Activated CD8-positive, alpha-beta memory T cell treated with anti-CD3 and anti-CD28 coated beads, Interleukin-2, amount 10 ng/mL, durations not matched to agents 7 days and 5 days (primary cell): ENCODE measurements around the gene GOLGA8B. TPM values are rescaled to one million over a fixed set of nuclear protein-coding genes. Genes with fewer than 3 reads are reported as not detected.
A peak's percentile ranks its signal among the peaks of the same experiment; 100 is the strongest.
"Not testable (repeated sequence)": the region's sequence is repeated elsewhere in the genome, so short reads cannot be mapped to it uniquely, and the experiment has no call there.

ENCODE experiments used
- ATAC-seq: fragments of 150-1000 bp; cut with Tn5 transposase; one replicate; pipeline ENCODE4 v1.10.0; 2021; ENCODE audit warnings: moderate library complexity
- CTCF ChIA-PET: fragments of 350-600 bp; sonication (Branson Sonifier 250); formaldehyde crosslinking; loops from one replicate; lab custom pipeline; 2021; ENCODE audit warnings: antibody characterized with exemption; lab: Charles Lee
- DNase-seq: peaks from one replicate; pipeline ENCODE4 v3.0.0-alpha.2; 2020
- H3K27ac Mint-ChIP-seq: one replicate; pipeline ENCODE4 v1.8.0; 2021; ENCODE audit warnings: mild to moderate bottlenecking, mixed read lengths
- H3K27me3 Mint-ChIP-seq: one replicate; pipeline ENCODE4 v1.8.0; 2021; ENCODE audit warnings: mixed read lengths
- H3K36me3 Mint-ChIP-seq: one replicate; pipeline ENCODE4 v1.8.0; 2021; ENCODE audit warnings: mild to moderate bottlenecking, mixed read lengths
- H3K4me1 Mint-ChIP-seq: one replicate; pipeline ENCODE4 v1.8.0; 2021; ENCODE audit warnings: mixed read lengths
- H3K4me3 Mint-ChIP-seq: one replicate; pipeline ENCODE4 v1.8.0; 2021; ENCODE audit warnings: mild to moderate bottlenecking, moderate library complexity, mixed read lengths
- H3K9me3 Mint-ChIP-seq: one replicate; pipeline ENCODE4 v1.8.0; 2022; ENCODE audit warnings: low read depth, mixed read lengths
- total RNA-seq, 2 experiments: library from RNA; stranded (reverse); gene quantifications; one replicate each; pipeline ENCODE4 v1.2.3, GENCODE V29; 2021

Gene GOLGA8B
- total RNA-seq, 2 experiments from 2014 or later, result 278 to 372 TPM

DNA sequence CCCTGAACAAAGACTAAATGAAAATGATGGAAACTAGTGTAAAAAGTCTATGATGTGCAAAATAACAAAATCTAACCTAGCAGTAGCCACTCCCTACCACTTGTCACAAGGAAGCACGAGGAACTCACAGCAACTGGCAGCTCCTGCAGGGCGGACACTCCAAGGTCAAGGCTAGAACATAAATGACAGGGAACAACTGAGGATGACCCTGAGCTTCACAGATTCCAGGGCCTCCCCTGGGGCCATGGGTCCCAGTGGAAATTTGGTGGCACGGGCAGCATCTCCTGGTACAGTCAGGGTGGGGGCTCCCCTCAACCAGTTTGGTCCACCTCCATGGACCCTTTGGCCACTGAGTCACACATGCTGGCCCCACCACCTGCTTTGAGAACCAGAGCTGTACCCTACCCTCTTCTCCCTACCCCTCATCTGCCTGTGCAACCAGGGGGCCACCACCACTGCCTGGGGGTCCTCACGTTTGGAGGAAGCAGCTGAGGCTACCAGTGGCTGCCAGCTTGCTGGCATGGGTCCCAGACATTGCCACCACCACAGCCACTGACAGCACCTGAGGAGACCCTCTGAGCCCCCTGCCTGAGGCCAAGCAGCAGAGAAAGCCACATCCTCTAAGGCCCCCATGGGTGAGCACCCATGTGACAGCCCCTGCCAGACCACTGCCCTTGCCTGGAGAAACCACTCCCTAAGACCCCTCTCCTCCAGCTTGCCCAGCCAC lies 13.6 kb downstream of the GOLGA8B start:
- H3K27me3 Mint-ChIP-seq, H3K9me3 Mint-ChIP-seq, H3K4me3 Mint-ChIP-seq, H3K36me3 Mint-ChIP-seq, DNase-seq, H3K27ac Mint-ChIP-seq, CTCF ChIA-PET, ATAC-seq: not testable (repeated sequence)
- peaks cover 24% of the 10 kb centered on the region for H3K4me1 Mint-ChIP-seq

DNA sequence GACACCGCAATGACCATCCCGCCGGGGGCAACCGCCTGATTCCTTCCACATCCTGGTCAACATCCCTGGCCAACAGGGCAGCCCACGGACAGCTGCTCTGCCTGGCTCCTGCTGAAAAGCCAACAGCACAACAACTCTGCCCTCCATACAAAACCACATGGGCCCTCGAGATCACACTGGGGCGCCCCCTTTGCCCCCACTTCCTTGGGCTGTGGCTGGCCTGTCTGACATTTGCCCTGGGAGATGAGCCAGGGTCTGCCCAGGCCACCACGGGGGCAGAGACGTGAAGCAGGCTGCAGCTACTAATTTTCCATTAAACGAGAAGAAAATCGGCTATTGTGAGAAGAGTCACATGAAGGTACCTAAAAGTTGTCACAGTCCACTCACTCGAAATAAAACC lies 16.3 kb downstream of the GOLGA8B start:
- peaks cover 16% of the 10 kb centered on the region for H3K4me1 Mint-ChIP-seq
- H3K36me3 Mint-ChIP-seq, result peaks cover 11% of the 10 kb centered on the region
- DNase-seq, H3K27ac Mint-ChIP-seq, ATAC-seq, H3K27me3 Mint-ChIP-seq, H3K9me3 Mint-ChIP-seq, CTCF ChIA-PET, H3K4me3 Mint-ChIP-seq: not testable (repeated sequence)

DNA sequence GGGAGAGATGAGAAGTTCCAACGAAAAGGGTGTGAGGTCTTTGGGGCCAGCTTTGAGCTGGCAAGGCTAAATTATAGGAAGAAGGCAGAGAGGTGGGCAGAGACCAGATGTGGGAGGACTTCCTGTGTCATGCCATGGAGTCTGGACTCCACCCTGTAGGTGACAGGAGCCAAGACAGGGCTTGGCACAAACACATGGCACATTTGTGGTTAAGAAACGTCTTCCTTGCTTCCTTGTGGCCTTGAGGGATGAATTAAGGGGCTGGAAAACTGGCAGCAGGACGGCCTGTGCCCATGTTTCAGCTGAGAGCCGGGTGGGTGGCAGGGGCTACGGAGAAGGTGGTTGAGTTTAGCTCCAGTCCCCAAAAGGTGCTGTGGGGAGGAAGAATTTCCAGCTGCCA lies 18.7 kb downstream of the GOLGA8B start:
- DNase-seq, CTCF ChIA-PET, ATAC-seq, H3K4me3 Mint-ChIP-seq, H3K36me3 Mint-ChIP-seq, H3K27me3 Mint-ChIP-seq, H3K9me3 Mint-ChIP-seq: not testable (repeated sequence)
- peaks cover 11% of the 10 kb centered on the region for H3K4me1 Mint-ChIP-seq
- H3K27ac Mint-ChIP-seq, result peak overlapping the region; percentile 3

DNA sequence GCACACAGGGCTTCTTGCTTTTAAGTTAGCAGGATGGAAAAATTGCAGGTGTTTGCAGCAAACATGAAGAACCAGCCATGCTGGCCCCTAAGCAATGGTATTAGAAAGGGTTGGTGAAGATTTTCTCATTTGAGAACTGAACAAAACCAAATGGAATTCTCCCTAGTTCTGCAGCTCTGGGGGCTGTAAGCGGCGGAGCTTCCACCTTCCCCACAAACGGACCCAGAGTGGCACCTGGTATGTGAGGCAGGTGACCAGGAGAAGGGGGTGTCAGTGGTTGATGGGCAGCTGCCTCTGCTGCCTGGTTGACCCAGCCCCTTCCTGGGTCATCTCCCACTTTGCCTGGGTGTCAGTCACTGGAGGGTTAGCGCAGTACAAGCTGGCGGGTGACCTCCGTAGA lies 22.6 kb downstream of the GOLGA8B start:
- ATAC-seq, CTCF ChIA-PET, H3K27ac Mint-ChIP-seq, H3K36me3 Mint-ChIP-seq, H3K4me1 Mint-ChIP-seq, H3K9me3 Mint-ChIP-seq, DNase-seq, H3K4me3 Mint-ChIP-seq, H3K27me3 Mint-ChIP-seq: not testable (repeated sequence)

DNA sequence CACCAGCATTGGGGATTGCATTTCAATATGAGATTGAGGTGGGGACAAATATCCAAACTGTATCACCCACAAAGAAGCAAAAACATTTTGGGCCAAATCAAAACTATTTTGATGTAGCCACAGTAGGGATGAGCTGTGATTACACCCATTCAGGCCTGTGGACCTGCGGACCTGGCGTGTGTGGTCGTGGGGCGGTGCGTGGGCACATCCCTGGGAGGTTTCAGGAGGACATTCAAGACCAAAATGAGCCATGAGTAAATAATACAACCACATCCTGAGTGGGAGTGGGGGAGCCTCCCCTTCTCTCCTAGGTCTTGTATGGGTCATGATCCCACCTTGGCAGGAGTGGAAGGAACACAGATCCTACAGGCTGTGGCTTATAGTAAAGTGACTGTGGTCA lies 23.7 kb downstream of the GOLGA8B start:
- H3K27me3 Mint-ChIP-seq, CTCF ChIA-PET, H3K27ac Mint-ChIP-seq, DNase-seq, H3K36me3 Mint-ChIP-seq, ATAC-seq, H3K4me3 Mint-ChIP-seq, H3K9me3 Mint-ChIP-seq, H3K4me1 Mint-ChIP-seq: not testable (repeated sequence)

DNA sequence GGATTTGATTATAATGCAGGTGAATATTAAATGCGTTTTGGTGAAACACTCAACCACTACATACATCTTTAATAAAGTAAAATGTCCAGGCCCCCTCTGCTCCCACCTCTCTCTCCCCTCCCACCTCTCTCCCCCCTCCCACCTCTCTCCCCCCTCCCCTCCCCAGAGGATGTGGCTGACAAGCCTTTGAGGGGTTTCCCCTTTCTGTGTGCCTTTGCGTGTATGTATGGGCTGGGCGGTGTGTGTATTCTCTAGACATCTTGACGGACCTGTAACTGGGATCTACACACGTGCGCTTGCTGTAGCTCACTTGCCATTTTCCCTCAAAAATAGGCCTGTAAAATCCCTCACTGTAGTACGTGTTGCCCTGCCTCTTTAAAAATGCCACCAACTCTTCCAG lies 28.3 kb downstream of the GOLGA8B start:
- H3K36me3 Mint-ChIP-seq, H3K9me3 Mint-ChIP-seq, ATAC-seq, H3K27ac Mint-ChIP-seq, CTCF ChIA-PET, DNase-seq, H3K4me3 Mint-ChIP-seq, H3K4me1 Mint-ChIP-seq, H3K27me3 Mint-ChIP-seq: not testable (repeated sequence)

DNA sequence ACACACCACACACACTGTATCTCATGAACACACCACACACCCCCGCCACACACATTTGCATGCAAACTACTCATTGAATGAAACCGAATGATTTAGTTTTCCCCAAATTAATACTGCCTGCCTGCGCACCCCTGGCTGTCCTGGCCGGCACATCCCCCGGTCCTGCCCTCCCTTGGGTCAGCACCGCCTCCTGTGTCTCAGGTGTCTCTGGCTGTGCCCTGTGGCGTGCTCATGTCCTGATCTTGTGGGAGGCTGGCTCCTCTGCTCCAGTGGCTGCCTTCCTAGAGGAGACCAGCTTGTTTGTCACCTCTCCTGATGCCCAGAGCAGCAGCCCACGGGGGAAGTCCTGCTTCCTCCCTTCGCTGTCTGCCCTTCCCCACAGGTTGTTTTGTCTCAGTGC lies 28.7 kb downstream of the GOLGA8B start:
- ATAC-seq, H3K4me3 Mint-ChIP-seq, H3K36me3 Mint-ChIP-seq, DNase-seq, H3K4me1 Mint-ChIP-seq, H3K27me3 Mint-ChIP-seq, H3K27ac Mint-ChIP-seq, CTCF ChIA-PET, H3K9me3 Mint-ChIP-seq: not testable (repeated sequence)

DNA sequence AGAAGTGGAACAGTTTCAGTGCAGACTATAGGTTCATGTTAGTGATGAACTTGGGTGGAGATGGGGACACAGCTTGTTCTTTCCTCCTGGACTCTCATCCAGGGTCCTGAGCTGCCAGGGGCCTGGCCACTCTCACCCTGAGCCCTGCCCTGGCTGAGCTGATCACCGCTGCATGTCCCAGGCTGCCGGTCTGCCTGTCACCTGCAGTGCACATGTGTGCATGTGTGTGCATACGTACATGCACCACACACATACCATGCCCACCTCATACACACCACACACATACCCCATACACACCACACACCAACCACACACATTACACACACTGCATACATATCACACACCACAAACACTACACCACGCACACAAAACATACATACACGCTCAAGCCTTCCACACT lies 29.3 kb downstream of the GOLGA8B start:
- H3K36me3 Mint-ChIP-seq, CTCF ChIA-PET, H3K4me1 Mint-ChIP-seq, DNase-seq, H3K4me3 Mint-ChIP-seq, ATAC-seq, H3K27me3 Mint-ChIP-seq, H3K9me3 Mint-ChIP-seq: not testable (repeated sequence)
- peak overlapping the region; percentile 70 for H3K27ac Mint-ChIP-seq

DNA sequence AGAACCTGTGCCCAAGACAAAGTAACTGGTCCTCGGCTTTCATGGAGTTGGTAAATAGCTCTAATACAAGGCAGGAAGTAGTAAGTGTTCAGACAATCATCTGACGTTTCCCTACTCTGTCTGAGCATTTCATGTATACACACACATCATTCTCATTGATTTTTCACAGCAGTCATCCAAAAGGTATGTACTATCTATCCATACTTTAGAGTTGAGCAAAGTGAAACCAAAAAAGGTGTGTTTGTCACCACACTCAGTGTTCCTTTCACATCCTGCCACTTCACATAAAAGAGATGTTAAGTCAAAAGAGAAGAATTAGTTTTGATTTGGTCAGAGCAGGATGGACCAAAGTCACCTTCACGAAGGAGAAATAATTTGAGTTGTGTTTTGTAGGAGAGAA lies 33.3 kb downstream of the GOLGA8B start:
- DNase-seq, H3K27ac Mint-ChIP-seq, CTCF ChIA-PET, H3K9me3 Mint-ChIP-seq, H3K4me3 Mint-ChIP-seq, H3K4me1 Mint-ChIP-seq, H3K36me3 Mint-ChIP-seq, H3K27me3 Mint-ChIP-seq: not testable (repeated sequence)
- peak; percentile 80 for ATAC-seq

DNA sequence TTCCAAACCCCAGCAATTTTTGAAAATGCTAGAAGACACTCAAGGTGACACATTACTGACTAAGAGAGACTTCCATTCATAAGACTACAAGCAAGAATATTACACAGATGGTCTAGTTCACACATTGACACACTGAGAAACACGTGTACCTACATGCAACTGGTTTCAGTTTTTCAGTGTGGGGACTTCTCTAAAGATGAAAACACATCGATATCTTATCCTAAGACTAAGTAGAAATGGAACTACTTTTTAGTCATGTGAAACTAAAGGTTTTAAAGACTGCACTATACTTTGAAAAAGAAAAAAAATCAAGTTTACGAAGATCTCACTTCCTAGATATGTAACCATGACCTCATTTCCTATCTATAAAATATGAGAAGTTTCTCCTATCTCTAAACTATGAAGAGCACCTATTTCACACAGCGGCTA lies 34.1 kb downstream of the GOLGA8B start:
- H3K9me3 Mint-ChIP-seq, H3K27me3 Mint-ChIP-seq, H3K4me3 Mint-ChIP-seq, DNase-seq, H3K4me1 Mint-ChIP-seq, H3K36me3 Mint-ChIP-seq, H3K27ac Mint-ChIP-seq, CTCF ChIA-PET: not testable (repeated sequence)
- ATAC-seq, result peak; percentile 50

DNA sequence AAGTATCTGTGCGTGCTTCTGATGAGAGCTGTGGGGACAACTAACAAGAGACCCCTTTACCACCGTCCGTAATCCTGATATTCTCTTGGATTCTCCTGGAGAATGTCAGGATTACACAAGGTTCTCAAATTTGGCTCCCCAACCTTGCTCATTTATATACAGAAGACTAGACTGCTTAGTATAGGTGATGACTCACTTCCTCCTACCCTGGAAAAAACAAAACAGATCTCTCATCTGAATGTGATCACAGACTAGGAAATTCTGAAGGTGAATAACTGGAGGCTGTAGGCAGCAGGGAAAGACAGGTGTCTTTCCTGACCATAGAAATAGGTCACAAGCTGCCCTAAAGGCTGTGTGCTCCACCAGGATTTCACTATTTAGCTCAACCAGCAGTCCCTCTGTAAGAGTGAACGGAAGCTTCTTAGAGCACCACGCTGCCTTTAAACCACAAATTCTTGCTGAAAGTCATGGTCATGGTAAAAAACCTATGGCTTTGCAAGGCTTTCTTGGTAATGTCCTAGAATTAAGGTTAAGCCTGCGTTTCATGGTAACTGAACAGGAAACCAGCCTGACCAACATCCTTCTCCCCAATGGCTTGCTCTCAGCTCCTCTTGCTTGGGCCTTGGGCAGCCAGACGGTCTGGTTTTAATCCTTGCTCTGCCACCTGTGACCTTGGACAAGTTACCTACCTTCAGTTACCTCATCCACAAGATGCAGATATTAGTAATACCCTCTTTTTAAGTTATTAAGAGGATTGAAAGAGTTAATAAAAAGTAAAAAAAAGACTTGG lies 39.4 kb downstream of the GOLGA8B start:
- CTCF ChIA-PET, H3K4me1 Mint-ChIP-seq, H3K36me3 Mint-ChIP-seq, H3K4me3 Mint-ChIP-seq, H3K27me3 Mint-ChIP-seq, H3K9me3 Mint-ChIP-seq, DNase-seq, H3K27ac Mint-ChIP-seq: not testable (repeated sequence)
- ATAC-seq, result peak; percentile 87

DNA sequence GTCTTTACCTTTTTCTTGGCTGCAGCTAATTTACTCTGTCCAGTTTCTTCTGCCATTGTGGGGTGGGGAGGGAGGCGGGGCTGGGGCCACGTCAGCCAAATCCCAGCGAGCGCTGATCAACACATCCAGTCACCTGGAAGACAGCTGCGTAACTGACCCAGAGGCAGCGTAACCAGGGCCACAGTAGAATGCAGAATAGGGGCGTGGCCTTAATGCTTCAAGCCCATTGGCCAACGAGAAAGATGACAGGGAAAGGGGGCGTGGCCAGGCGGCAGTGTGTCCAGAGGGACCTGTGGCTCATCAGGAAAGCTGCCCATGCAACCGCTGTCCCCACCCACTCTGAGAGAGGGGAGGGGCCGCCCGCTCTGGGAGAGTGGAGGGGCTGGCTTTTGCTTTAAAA lies 47.6 kb downstream of the GOLGA8B start:
- DNase-seq, H3K4me1 Mint-ChIP-seq, H3K27ac Mint-ChIP-seq, ATAC-seq, H3K36me3 Mint-ChIP-seq, CTCF ChIA-PET, H3K9me3 Mint-ChIP-seq, H3K27me3 Mint-ChIP-seq, H3K4me3 Mint-ChIP-seq: not testable (repeated sequence)
